Spinal cord (tissue), 10 donors: ENCODE data around the gene ULK1. TPM values are rescaled to one million over a fixed set of nuclear protein-coding genes. Genes with fewer than 3 reads are reported as not detected.

Source experiments
- DNase-seq, 6 donors: peaks; one replicate each; pipeline versions ENCODE4 v3.0.0 to v3.0.0-alpha.2; 2013 to 2015; ENCODE audit warnings: low spot score in 6 of 6, low read depth in 4 of 6
- H3K27ac ChIP-seq: one replicate; pipeline ENCODE4 v1.5.1; 2013; ENCODE audit warnings: low read depth, low read length, control low read depth
- H3K27me3 ChIP-seq: one replicate; pipeline ENCODE4 v1.6.1; 2013; ENCODE audit warnings: low read length; ENCODE audit not compliant: control insufficient read depth, insufficient read depth
- H3K36me3 ChIP-seq: one replicate; pipeline ENCODE4 v1.6.1; 2013; ENCODE audit warnings: low read length; ENCODE audit not compliant: control insufficient read depth, insufficient read depth
- H3K4me1 ChIP-seq: one replicate; pipeline ENCODE4 v1.6.1; 2013; ENCODE audit warnings: low read length; ENCODE audit not compliant: control insufficient read depth, insufficient read depth
- H3K4me3 ChIP-seq: one replicate; pipeline ENCODE4 v1.5.1; 2013; ENCODE audit warnings: low read depth, low read length, control low read depth
- H3K9me3 ChIP-seq: one replicate; pipeline ENCODE4 v1.6.1; 2013; ENCODE audit warnings: low read length; ENCODE audit not compliant: control insufficient read depth, insufficient read depth
- WGBS: methylation state at CpG from one replicate; pipeline ENCODE4 v1.1.5; 2013; ENCODE audit warnings: missing lambda C conversion rate; ENCODE audit not compliant: insufficient coverage; 5-methylcytosine and 5-hydroxymethylcytosine counted together
- long read RNA-seq, 4 donors: transcript quantifications; one replicate each; lab custom pipeline, GENCODE V29; 2026
- polyA plus RNA-seq, 2 donors: library from polyadenylated mRNA; unstranded; fragments of 120-200 nt; gene quantifications; one replicate each; pipeline ENCODE4 v1.2.1, GENCODE V29; 2013; ENCODE audit not compliant: insufficient read length in 2 of 2
- total RNA-seq, 2 donors: library from RNA; depleted of rRNA in 1 of 2; stranded (reverse); fragments of 120-200 nt in 1 of 2; fragments of >200 nt in 1 of 2; gene quantifications; one replicate each; pipeline versions ENCODE4 v1.2.3 to v1.2.4, GENCODE V29; 2013 to 2014
- donor health status: healthy.

ULK1 gene
- total RNA-seq (10 to 100 TPM in 1 of 2 donors, 1 to 10 TPM in 1; 10.0 to 10.8 TPM), polyA plus RNA-seq (10 to 100 TPM; 38.5 to 50.0 TPM)
- long read RNA-seq, donor 1, full-length matches to known transcripts = 3 of 3 reads
- long read RNA-seq, donor 1, partial matches to known transcripts = 0 of 3 reads
- long read RNA-seq, donor 1, other reads (novel, unspliced or antisense) = 0 of 3 reads
- long read RNA-seq, donor 2 = 0 reads
- long read RNA-seq, donor 3, partial matches to known transcripts = 5 of 7 reads
- long read RNA-seq, donor 3, other reads (novel, unspliced or antisense) = 0 of 7 reads
- long read RNA-seq, donor 4, partial matches to known transcripts = 0 of 1 reads
- long read RNA-seq, donor 4, other reads (novel, unspliced or antisense) = 0 of 1 reads

DNA sequence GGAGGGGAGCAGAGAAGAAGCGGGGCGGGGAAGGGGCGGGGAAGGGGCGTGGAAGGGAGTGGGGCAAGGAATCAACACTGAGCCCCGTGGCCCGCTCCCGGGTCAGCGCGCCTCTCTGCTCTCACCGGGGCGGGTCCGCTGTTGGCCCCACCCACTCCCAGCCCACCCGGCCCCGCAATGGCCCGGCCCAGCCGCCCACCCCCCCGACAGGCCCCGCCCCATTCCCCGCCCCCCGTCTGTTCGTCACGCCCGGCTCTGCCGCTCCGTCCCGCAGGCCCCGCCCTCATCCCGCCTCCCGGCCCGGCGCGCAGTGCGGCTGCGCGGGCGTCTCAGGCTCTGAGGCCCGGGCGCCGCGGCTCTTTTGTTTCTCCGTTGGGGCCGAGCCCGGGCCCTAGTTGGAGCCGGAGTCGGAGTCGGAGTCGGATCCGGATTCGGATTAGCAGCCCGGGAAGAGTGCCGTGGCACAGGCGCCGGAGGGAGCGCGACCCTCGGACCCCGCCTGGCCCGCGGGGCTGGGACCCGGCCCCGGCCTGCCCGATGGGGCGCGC is at the start of gene ULK1:
Gene ULK1, plus strand, starts transcription at position 310 of the 548 bp plus-strand sequence. CDS start 380 bp downstream, outside the sequence.
- peaks cover 24% of the 10 kb centered on the region for H3K4me1 ChIP-seq
- H3K9me3 ChIP-seq = no peaks in the 10 kb centered on the region
- under 1% methylated on average over 47 of the region's 64 CpGs for WGBS
- H3K4me3 ChIP-seq = peak within 1 kb of the TSS; percentile 60
- H3K27ac ChIP-seq = no peak within 1 kb of the TSS
- no peaks in the 10 kb centered on the region for H3K27me3 ChIP-seq
- peak; percentile 68 to 98 (median 90) for DNase-seq
- H3K36me3 ChIP-seq = peaks cover 34% of the 10 kb centered on the region

DNA sequence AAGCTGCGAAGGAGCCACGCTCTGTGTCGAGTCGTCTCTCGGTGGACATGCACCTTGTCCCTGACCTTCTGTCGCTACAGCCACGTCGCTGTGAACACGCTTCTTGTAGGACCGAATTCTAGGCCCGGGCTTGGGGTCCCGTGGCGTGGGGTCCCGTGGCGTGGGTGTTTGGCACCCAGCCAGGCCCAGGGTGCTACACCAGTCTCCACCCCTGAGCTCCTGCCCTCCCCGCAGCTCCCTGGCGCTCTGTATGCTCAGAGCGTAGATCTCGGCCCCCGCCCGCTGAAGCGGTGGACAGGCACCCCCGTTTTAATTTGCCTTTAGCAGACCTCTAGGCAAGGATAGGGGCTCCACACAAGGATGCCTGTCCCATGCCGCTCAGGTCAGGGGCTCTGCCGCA is 49.8 kb upstream of the ULK1 start:
- H3K4me3 ChIP-seq = no peak overlapping the region
- H3K4me1 ChIP-seq = no peaks in the 10 kb centered on the region
- no peak for DNase-seq

DNA sequence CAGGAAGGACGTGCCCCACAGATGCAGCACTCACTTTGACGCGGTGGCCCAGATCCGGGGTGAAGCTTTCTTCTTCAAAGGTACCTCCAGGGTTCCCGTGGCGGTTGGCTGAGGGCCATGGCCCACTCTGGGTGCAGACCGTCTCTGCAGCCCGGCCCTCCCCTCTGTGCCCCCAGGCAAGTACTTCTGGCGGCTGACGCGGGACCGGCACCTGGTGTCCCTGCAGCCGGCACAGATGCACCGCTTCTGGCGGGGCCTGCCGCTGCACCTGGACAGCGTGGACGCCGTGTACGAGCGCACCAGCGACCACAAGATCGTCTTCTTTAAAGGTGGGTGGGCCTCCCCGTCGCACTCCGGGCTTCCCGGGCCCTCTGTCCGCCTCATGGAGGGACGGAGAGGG is 49.3 kb upstream of the ULK1 start:
- no peaks in the 10 kb centered on the region for H3K4me1 ChIP-seq
- no peaks in the 10 kb centered on the region for H3K9me3 ChIP-seq
- no peak overlapping the region for H3K27ac ChIP-seq
- 89% methylated on average over 29 of the region's 29 CpGs for WGBS
- H3K36me3 ChIP-seq = peaks cover 91% of the 10 kb centered on the region
- H3K27me3 ChIP-seq = no peaks in the 10 kb centered on the region
- no peak for DNase-seq
- no peak overlapping the region for H3K4me3 ChIP-seq

More for the DNA sequence above, 49.8 kb upstream of the ULK1 start:
- Histone ChIP-seq H3K36me3 (peaks cover 90% of the 10 kb centered on the region), H3K27ac (no peak overlapping the region), H3K9me3 (no peaks in the 10 kb centered on the region), H3K27me3 (no peaks in the 10 kb centered on the region)
- 92% methylated on average over 24 of the region's 25 CpGs for WGBS

DNA sequence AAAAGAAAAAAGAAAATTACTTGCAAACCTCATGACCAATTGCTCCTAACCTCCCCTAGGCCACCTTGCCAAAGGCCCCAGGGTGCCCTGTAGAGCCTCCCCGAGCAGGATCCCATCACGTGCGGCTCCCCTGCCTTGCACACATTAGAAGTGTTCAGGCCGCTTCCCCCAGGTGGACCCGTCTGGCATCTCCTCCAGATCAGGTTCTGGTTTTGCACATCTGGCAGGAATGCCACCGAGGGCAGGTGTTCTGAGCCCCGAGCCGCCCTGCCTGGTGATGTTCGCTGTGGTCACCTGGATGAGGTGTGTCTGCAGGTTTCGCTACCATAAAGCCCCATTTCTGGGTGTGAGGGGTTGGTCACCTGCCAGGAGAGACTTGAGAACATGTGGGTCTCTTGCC is 47.0 kb upstream of the ULK1 start:
- Histone ChIP-seq H3K9me3 (no peaks in the 10 kb centered on the region), H3K27ac (no peak overlapping the region), H3K4me3 (no peak overlapping the region), H3K36me3 (peaks cover 91% of the 10 kb centered on the region), H3K4me1 (no peaks in the 10 kb centered on the region), H3K27me3 (no peaks in the 10 kb centered on the region)
- 96% methylated on average over 10 of the region's 10 CpGs for WGBS
- DNase-seq = no peak

DNA sequence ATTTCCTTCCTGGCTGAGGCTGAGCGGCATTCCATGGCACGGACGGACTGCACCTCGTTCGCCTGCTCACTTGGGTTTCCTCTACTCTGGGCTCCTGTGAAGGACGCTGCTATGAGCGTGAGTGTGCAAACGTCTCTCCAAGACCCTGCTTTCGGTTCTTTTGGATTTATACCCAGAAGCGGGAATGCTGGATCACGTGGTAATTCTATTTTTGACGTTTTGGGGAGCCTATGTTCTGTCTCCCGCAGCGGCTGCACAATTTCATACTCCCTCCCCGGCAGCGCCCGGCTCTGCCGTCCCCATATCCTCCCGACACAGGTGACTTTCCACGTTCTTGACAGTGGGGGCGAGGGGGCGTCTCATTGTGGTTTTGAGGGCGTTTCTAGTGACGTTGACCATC is 45.7 kb upstream of the ULK1 start:
- 90% methylated on average over 19 of the region's 24 CpGs for WGBS
- Histone ChIP-seq H3K9me3 (no peaks in the 10 kb centered on the region), H3K27me3 (no peaks in the 10 kb centered on the region), H3K27ac (no peak overlapping the region), H3K4me1 (no peaks in the 10 kb centered on the region), H3K4me3 (no peak overlapping the region), H3K36me3 (peaks cover 87% of the 10 kb centered on the region)
- no peak for DNase-seq

DNA sequence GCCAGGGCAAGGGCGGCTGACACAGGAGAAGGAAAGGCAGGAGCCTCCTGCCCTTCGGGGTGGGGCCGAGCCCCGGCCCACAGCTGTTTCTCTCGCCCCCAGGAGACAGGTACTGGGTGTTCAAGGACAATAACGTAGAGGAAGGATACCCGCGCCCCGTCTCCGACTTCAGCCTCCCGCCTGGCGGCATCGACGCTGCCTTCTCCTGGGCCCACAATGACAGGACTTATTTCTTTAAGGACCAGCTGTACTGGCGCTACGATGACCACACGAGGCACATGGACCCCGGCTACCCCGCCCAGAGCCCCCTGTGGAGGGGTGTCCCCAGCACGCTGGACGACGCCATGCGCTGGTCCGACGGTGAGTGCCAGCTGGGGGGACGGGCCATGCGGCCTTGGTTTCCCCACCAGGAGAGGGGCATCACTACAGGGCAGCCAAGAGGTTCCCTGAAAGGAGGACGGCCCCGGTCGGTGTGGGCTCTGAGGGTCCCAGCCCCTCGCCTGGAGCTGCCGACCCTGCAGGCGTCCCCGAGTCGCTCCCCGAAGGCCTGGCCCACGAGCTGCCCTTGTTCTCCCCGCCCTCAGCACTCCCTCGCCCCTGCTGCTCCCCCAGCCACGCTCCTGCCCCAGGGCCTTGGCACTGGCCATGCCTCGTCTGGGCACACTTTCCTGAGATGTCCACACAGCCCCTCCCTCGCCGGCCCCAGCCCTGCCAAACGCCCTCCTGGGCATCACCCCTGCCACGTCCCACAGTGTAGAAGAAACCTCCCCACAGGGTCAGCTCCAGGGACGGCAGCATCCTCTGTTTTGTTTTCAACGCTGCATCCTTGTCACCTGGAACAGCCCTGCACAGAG is 44.5 kb upstream of the ULK1 start:
- Histone ChIP-seq H3K27me3 (no peaks in the 10 kb centered on the region), H3K4me3 (no peak overlapping the region), H3K4me1 (no peaks in the 10 kb centered on the region), H3K27ac (no peak overlapping the region), H3K36me3 (peaks cover 79% of the 10 kb centered on the region), H3K9me3 (no peaks in the 10 kb centered on the region)
- WGBS = 90% methylated on average over 47 of the region's 47 CpGs
- DNase-seq = no peak

DNA sequence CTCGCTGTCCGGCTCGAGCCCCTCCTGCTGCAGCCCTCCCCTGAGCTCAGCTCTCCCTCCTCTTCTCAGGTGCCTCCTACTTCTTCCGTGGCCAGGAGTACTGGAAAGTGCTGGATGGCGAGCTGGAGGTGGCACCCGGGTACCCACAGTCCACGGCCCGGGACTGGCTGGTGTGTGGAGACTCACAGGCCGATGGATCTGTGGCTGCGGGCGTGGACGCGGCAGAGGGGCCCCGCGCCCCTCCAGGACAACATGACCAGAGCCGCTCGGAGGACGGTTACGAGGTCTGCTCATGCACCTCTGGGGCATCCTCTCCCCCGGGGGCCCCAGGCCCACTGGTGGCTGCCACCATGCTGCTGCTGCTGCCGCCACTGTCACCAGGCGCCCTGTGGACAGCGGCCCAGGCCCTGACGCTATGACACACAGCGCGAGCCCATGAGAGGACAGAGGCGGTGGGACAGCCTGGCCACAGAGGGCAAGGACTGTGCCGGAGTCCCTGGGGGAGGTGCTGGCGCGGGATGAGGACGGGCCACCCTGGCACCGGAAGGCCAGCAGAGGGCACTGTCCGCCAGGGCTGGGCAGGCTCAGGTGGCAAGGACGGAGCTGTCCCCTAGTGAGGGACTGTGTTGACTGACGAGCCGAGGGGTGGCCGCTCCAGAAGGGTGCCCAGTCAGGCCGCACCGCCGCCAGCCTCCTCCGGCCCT is 43.4 kb upstream of the ULK1 start:
- Histone ChIP-seq H3K27me3 (peaks cover 2% of the 10 kb centered on the region), H3K27ac (no peak overlapping the region), H3K4me3 (no peak overlapping the region), H3K9me3 (no peaks in the 10 kb centered on the region), H3K4me1 (peaks cover 9% of the 10 kb centered on the region), H3K36me3 (peaks cover 68% of the 10 kb centered on the region)
- WGBS = 83% methylated on average over 40 of the region's 41 CpGs
- no peak for DNase-seq

DNA sequence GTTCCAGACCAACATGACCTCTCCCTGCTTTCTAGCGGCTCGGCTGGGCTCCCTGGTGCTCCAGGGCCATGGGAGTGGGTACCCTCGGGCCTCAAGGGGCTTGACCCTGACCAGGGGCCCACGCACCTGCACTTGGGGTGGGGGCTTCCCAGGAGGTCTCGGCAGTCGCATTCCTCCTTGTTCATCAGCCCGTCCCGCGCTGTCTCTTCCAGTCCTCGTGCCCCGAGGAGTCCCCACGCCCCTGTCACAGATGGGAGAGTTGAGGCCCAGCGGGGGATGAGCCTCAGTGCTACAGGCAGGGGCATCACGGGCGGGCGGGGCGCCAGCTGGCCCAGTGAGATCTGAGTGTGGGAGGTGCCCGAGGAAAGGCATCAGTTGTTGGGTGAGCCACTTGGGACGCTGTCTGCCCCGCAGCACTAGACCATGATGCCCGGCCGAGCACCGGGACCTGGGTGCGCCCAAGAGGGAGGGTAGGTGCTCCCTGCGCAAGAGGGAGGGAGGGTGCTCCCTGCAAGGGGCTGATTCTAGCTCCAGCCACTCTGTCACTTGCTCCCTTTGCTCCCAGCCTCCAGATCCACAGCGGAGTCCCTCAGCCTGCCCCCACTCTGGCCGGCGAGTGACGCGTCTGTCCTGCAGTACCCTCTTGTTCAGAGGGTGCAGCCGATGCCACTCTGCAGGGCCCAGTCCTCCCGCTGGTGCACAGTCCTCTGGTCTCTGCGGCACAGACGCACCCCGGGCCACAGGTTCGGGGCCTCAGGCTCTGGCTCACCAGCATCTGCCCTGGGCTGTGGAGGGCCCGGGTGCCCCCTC is 42.5 kb upstream of the ULK1 start:
- no peak overlapping the region for H3K27ac ChIP-seq
- H3K36me3 ChIP-seq = peaks cover 58% of the 10 kb centered on the region
- H3K4me1 ChIP-seq = peaks cover 10% of the 10 kb centered on the region
- no peaks in the 10 kb centered on the region for H3K9me3 ChIP-seq
- WGBS = 80% methylated on average over 27 of the region's 37 CpGs
- no peak for DNase-seq
- no peak overlapping the region for H3K4me3 ChIP-seq
- H3K27me3 ChIP-seq = peaks cover 2% of the 10 kb centered on the region
